Progenitor cell of endocrine pancreas (in vitro differentiated cells): ENCODE data around the gene SLC2A13. TPM values are rescaled to one million over a fixed set of nuclear protein-coding genes. Genes with fewer than 3 reads are reported as not detected.
"Not testable (repeated sequence)": the region's sequence is repeated elsewhere in the genome, so short reads cannot be mapped to it uniquely, and the experiment has no call there.

Experiments
- DNase-seq: peaks from one replicate; pipeline ENCODE4 v3.0.0; 2021; ENCODE audit warnings: low spot score; ENCODE audit not compliant: unreplicated experiment
- H3K27ac Mint-ChIP-seq: 2 replicates; pipeline ENCODE4 v1.8.0; 2021; ENCODE audit warnings: mild to moderate bottlenecking, moderate library complexity, mixed read lengths
- H3K27me3 Mint-ChIP-seq: 2 replicates; pipeline ENCODE4 v1.8.0; 2021; ENCODE audit warnings: mixed read lengths
- H3K36me3 Mint-ChIP-seq: 2 replicates; pipeline ENCODE4 v1.8.0; 2022; ENCODE audit warnings: mixed read lengths; ENCODE audit not compliant: insufficient read depth
- H3K4me1 Mint-ChIP-seq: 2 replicates; pipeline ENCODE4 v1.8.0; 2021; ENCODE audit warnings: low read depth, mixed read lengths
- H3K4me3 Mint-ChIP-seq: 2 replicates; pipeline ENCODE4 v1.8.0; 2021; ENCODE audit warnings: low read depth, mild to moderate bottlenecking, moderate library complexity, mixed read lengths
- H3K9me3 Mint-ChIP-seq: 2 replicates; pipeline ENCODE4 v1.8.0; 2021; ENCODE audit warnings: low read depth, mixed read lengths
- CTCF ChIP-seq: fragments of 200-600 bp; sonication (generic); IDR thresholded peaks from one replicate; pipeline ENCODE4 v1.5.0; 2021; ENCODE audit warnings: antibody characterized with exemption, mild to moderate bottlenecking; ENCODE audit not compliant: unreplicated experiment
- total RNA-seq: library from RNA; stranded (reverse); gene quantifications from 2 replicates; pipeline ENCODE4 v1.2.1, GENCODE V29; 2021

SLC2A13 gene
- total RNA-seq, 1 donor from 2014 or later = 7.4 TPM

GRCh38 chr12:39815746-39816145 lies 290.1 kb downstream of the SLC2A13 start:
- H3K4me1 Mint-ChIP-seq = no peaks in the 10 kb centered on the region
- no peaks in the 10 kb centered on the region for H3K27me3 Mint-ChIP-seq
- H3K9me3 Mint-ChIP-seq = peaks cover 2% of the 10 kb centered on the region
- H3K27ac Mint-ChIP-seq = no peak overlapping the region
- TF ChIP-seq CTCF = no peak
- no peak for DNase-seq
- H3K36me3 Mint-ChIP-seq = peaks cover 3% of the 10 kb centered on the region
- H3K4me3 Mint-ChIP-seq = no peak overlapping the region

- no peak overlapping the region for H3K4me3 Mint-ChIP-seq
- no peak for TF ChIP-seq CTCF
- peaks cover 4% of the 10 kb centered on the region for H3K36me3 Mint-ChIP-seq
- no peak for DNase-seq
- no peaks in the 10 kb centered on the region for H3K27me3 Mint-ChIP-seq
- H3K9me3 Mint-ChIP-seq = peaks cover 6% of the 10 kb centered on the region
- no peaks in the 10 kb centered on the region for H3K4me1 Mint-ChIP-seq
- no peak overlapping the region for H3K27ac Mint-ChIP-seq
These were observed 291.3 kb downstream of the SLC2A13 start for GRCh38 chr12:39814626-39815025.

GRCh38 chr12:39813776-39814175 lies 292.1 kb downstream of the SLC2A13 start:
- H3K27ac Mint-ChIP-seq = no peak overlapping the region
- no peak for TF ChIP-seq CTCF
- no peak for DNase-seq
- no peaks in the 10 kb centered on the region for H3K4me1 Mint-ChIP-seq
- no peaks in the 10 kb centered on the region for H3K27me3 Mint-ChIP-seq
- peaks cover 6% of the 10 kb centered on the region for H3K9me3 Mint-ChIP-seq
- peaks cover 7% of the 10 kb centered on the region for H3K36me3 Mint-ChIP-seq
- no peak overlapping the region for H3K4me3 Mint-ChIP-seq

- H3K27ac Mint-ChIP-seq, H3K4me1 Mint-ChIP-seq, H3K27me3 Mint-ChIP-seq, H3K36me3 Mint-ChIP-seq, DNase-seq, H3K4me3 Mint-ChIP-seq, H3K9me3 Mint-ChIP-seq: not testable (repeated sequence)
These were observed 293.4 kb downstream of the SLC2A13 start for GRCh38 chr12:39812456-39812855.

GRCh38 chr12:39807043-39807442 lies 298.8 kb downstream of the SLC2A13 start:
- Mint-ChIP-seq H3K27me3 (no peaks in the 10 kb centered on the region), H3K4me3 (no peak overlapping the region), H3K27ac (no peak overlapping the region), H3K36me3 (peaks cover 5% of the 10 kb centered on the region), H3K9me3 (peaks cover 6% of the 10 kb centered on the region), H3K4me1 (peaks cover 17% of the 10 kb centered on the region)
- peak; percentile 29 for TF ChIP-seq CTCF
- DNase-seq = no peak

GRCh38 chr12:39805651-39806050 lies 300.2 kb downstream of the SLC2A13 start:
- Mint-ChIP-seq H3K27me3 (no peaks in the 10 kb centered on the region), H3K36me3 (peaks cover 4% of the 10 kb centered on the region), H3K9me3 (peaks cover 4% of the 10 kb centered on the region), H3K27ac (peak overlapping the region; percentile 14), H3K4me3 (no peak overlapping the region), H3K4me1 (peaks cover 17% of the 10 kb centered on the region)
- no peak for TF ChIP-seq CTCF
- no peak for DNase-seq
